ENCODE results near the gene DDX56. TPM values are rescaled to one million over a fixed set of nuclear protein-coding genes. Genes with fewer than 3 reads are reported as not detected.
"Not testable (repeated sequence)": the region's sequence is repeated elsewhere in the genome, so short reads cannot be mapped to it uniquely, and the experiment has no call there.

Gene DDX56
- polyA plus RNA-seq, 3 donors: 32.2 to 69.3 (median 33.9) TPM

DNA sequence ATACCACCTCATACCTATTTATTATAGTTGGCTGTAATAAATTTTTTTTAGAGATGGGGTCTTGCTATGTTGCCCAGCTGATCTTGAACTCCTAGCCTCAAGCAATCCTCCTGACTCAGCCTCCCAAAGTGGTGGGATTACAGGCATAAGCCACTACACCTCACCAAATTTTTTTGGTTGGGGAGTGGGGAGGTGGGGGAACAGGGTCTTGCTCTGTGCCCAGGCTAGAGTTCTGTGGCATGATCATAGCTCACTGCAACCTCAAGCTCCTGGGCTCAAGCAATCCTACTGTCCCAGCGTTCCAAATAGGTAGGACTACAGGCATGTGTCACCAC is 28.8 kb upstream of the DDX56 start:
- Histone ChIP-seq H3K9ac (ENCODE audit: insufficient read depth, low read length, poor library complexity, severe bottlenecking) (no peak overlapping the region), H3K79me2 (ENCODE audit: insufficient read depth, low read length) (peaks cover 7% of the 10 kb centered on the region), H3K4me1 (ENCODE audit: control insufficient read depth in 1 of 2, insufficient read depth in 2 of 2, low read length in 2 of 2) (peaks cover 20 to 21% of the 10 kb centered on the region in 2 donors), H3K9me3 (replicated peaks in 1 of 2; ENCODE audit: control insufficient read depth in 1 of 2, insufficient read depth in 1 of 2, low read length in 2 of 2) (no peaks in the 10 kb centered on the region), H4K20me1 (ENCODE audit: insufficient read depth, low read length) (no peaks in the 10 kb centered on the region), H2AFZ (ENCODE audit: insufficient read depth, low read depth, low read length, poor library complexity, severe bottlenecking) (no peak overlapping the region), H3K27me3 (ENCODE audit: control insufficient read depth in 2 of 2, insufficient read depth in 2 of 2, low read length in 2 of 2) (peaks cover 0 to 8% of the 10 kb centered on the region in 2 donors), H3K27ac (ENCODE audit: low read depth in 1 of 2, low read length in 2 of 2) (no peak overlapping the region), H3K4me3 (replicated peaks in 1 of 3; ENCODE audit: low read depth in 2 of 3, low read length in 3 of 3) (no peak overlapping the region), H3K36me3 (replicated peaks in 1 of 2; ENCODE audit: control insufficient read depth in 1 of 2, insufficient read depth in 2 of 2, low read length in 2 of 2) (no peaks in the 10 kb centered on the region), H3K4me2 (replicated peaks; ENCODE audit: extremely low read depth, low read length, poor library complexity, severe bottlenecking) (no peak overlapping the region)
- TF ChIP-seq CTCF (IDR thresholded peaks at IDR 0.05): no peak
- no peak overlapping the region for H3K27ac Mint-ChIP-seq
- peaks cover 19% of the 10 kb centered on the region for H3K4me1 Mint-ChIP-seq
- H3K4me3 Mint-ChIP-seq: no peak overlapping the region
- peaks cover 3 to 4% of the 10 kb centered on the region in 2 donors for H3K36me3 Mint-ChIP-seq
- intact Hi-C loops (cut with micrococcal nuclease): loop anchor here in 1 of 2 donors (5.0 kb wide), 1 partner anchor 45 kb away; no protein-coding TSS in a partner anchor
- peaks cover 5 to 14% (median 6%) of the 10 kb centered on the region in 3 donors for H3K27me3 Mint-ChIP-seq (ENCODE audit: low read depth in 3 of 3)
- no CpG with 5 or more reads among the region's 1 CpG for WGBS (ENCODE audit: insufficient coverage)
- peaks cover 0 to 2% (median 0%) of the 10 kb centered on the region in 7 donors for H3K9me3 Mint-ChIP-seq
- DNase-seq: no peak

DNA sequence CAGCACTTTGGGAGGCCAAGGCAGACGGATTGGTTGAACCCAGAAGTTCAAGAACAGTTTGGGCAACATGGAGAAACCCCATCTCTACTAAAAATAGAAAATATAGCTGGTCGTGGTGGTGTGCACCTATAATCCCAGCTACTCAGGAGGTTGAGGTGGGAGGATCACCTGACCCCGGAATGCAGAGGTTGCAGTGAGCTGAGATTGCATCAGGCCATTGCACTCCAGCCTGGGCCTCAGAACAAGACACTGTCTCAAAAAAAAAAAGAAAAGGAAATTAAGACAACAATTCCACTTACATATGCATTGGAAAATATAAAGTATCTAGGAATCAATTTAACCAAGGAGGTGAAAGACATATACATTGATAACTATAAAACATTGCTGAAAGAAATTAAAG is 25.5 kb upstream of the DDX56 start:
- no peaks in the 10 kb centered on the region for H3K79me2 ChIP-seq (ENCODE audit: insufficient read depth, low read length)
- no CpG with 5 or more reads among the region's 3 CpGs for WGBS (ENCODE audit: insufficient coverage)
- H3K4me3 ChIP-seq (replicated peaks in 1 of 3; ENCODE audit: low read depth in 2 of 3, low read length in 3 of 3): no peak overlapping the region
- no peaks in the 10 kb centered on the region for H4K20me1 ChIP-seq (ENCODE audit: insufficient read depth, low read length)
- H3K27me3 Mint-ChIP-seq (ENCODE audit: low read depth in 3 of 3): peaks cover 2 to 11% (median 6%) of the 10 kb centered on the region in 3 donors
- H3K9me3 ChIP-seq (replicated peaks in 1 of 2; ENCODE audit: control insufficient read depth in 1 of 2, insufficient read depth in 1 of 2, low read length in 2 of 2): no peaks in the 10 kb centered on the region
- no peaks in the 10 kb centered on the region for H3K4me1 ChIP-seq (ENCODE audit: control insufficient read depth in 1 of 2, insufficient read depth in 2 of 2, low read length in 2 of 2)
- peaks cover 0 to 8% of the 10 kb centered on the region in 2 donors for H3K27me3 ChIP-seq (ENCODE audit: control insufficient read depth in 2 of 2, insufficient read depth in 2 of 2, low read length in 2 of 2)
- H3K9ac ChIP-seq (ENCODE audit: insufficient read depth, low read length, poor library complexity, severe bottlenecking): no peak overlapping the region
- no peak overlapping the region for H2AFZ ChIP-seq (ENCODE audit: insufficient read depth, low read depth, low read length, poor library complexity, severe bottlenecking)
- intact Hi-C loops (cut with micrococcal nuclease): no loop called here
- TF ChIP-seq CTCF (IDR thresholded peaks at IDR 0.05): no peak
- no peak overlapping the region for H3K4me2 ChIP-seq (replicated peaks; ENCODE audit: extremely low read depth, low read length, poor library complexity, severe bottlenecking)
- no peaks in the 10 kb centered on the region for H3K36me3 Mint-ChIP-seq
- H3K4me1 Mint-ChIP-seq: peaks cover 1% of the 10 kb centered on the region
- H3K27ac Mint-ChIP-seq: no peak overlapping the region
- H3K36me3 ChIP-seq (replicated peaks in 1 of 2; ENCODE audit: control insufficient read depth in 1 of 2, insufficient read depth in 2 of 2, low read length in 2 of 2): no peaks in the 10 kb centered on the region
- no peak for DNase-seq
- no peak overlapping the region for H3K27ac ChIP-seq (ENCODE audit: low read depth in 1 of 2, low read length in 2 of 2)
- no peak overlapping the region for H3K4me3 Mint-ChIP-seq
- peaks cover 0 to 1% (median 0%) of the 10 kb centered on the region in 7 donors for H3K9me3 Mint-ChIP-seq

DNA sequence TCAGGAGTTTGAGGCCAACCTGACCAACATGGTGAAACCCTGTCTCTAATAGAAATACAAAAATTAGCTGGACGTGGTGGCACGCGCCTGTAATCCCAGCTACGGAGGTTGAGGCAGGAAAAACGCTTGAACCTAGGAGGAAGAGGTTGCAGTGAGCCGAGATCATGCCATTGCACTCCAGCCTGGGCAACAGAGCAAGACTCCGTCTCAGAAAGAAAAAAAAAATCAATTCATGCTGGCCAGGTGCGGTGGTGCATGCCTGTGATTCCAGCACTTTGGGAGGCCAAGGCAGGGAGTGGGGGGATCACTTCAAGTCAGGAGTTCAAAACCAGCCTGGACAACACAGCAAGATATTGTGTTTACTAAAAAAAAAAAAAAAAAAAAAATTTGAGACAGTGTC is 23.5 kb upstream of the DDX56 start:
- peaks cover 6 to 12% (median 12%) of the 10 kb centered on the region in 3 donors for H3K27me3 Mint-ChIP-seq (ENCODE audit: low read depth in 3 of 3)
- H3K9ac ChIP-seq (ENCODE audit: insufficient read depth, low read length, poor library complexity, severe bottlenecking); H4K20me1 ChIP-seq (ENCODE audit: insufficient read depth, low read length); H3K79me2 ChIP-seq (ENCODE audit: insufficient read depth, low read length); H3K4me3 Mint-ChIP-seq; H3K27ac Mint-ChIP-seq; H3K4me1 Mint-ChIP-seq; H3K9me3 ChIP-seq (replicated peaks in 1 of 2; ENCODE audit: control insufficient read depth in 1 of 2, insufficient read depth in 1 of 2, low read length in 2 of 2); H3K27ac ChIP-seq (ENCODE audit: low read depth in 1 of 2, low read length in 2 of 2); H3K4me1 ChIP-seq (ENCODE audit: control insufficient read depth in 1 of 2, insufficient read depth in 2 of 2, low read length in 2 of 2); DNase-seq; H3K36me3 Mint-ChIP-seq; H3K27me3 ChIP-seq (ENCODE audit: control insufficient read depth in 2 of 2, insufficient read depth in 2 of 2, low read length in 2 of 2); H3K4me3 ChIP-seq (replicated peaks in 1 of 3; ENCODE audit: low read depth in 2 of 3, low read length in 3 of 3); H3K4me2 ChIP-seq (replicated peaks; ENCODE audit: extremely low read depth, low read length, poor library complexity, severe bottlenecking); intact Hi-C loops (cut with micrococcal nuclease); H2AFZ ChIP-seq (ENCODE audit: insufficient read depth, low read depth, low read length, poor library complexity, severe bottlenecking); H3K36me3 ChIP-seq (replicated peaks in 1 of 2; ENCODE audit: control insufficient read depth in 1 of 2, insufficient read depth in 2 of 2, low read length in 2 of 2); H3K9me3 Mint-ChIP-seq: not testable (repeated sequence)
- WGBS (ENCODE audit: insufficient coverage): 89% methylated on average over 8 of the region's 8 CpGs

Measured in CD14-positive monocyte (primary cell).